ENCODE data around the gene ASCC3. TPM values are rescaled to one million over a fixed set of nuclear protein-coding genes. Genes with fewer than 3 reads are reported as not detected.
A peak's percentile ranks its signal among the peaks of the same experiment; 100 is the strongest.

ASCC3 gene
- total RNA-seq, 2 experiments from 2014 or later = 55.9 to 58.4 TPM

DNA sequence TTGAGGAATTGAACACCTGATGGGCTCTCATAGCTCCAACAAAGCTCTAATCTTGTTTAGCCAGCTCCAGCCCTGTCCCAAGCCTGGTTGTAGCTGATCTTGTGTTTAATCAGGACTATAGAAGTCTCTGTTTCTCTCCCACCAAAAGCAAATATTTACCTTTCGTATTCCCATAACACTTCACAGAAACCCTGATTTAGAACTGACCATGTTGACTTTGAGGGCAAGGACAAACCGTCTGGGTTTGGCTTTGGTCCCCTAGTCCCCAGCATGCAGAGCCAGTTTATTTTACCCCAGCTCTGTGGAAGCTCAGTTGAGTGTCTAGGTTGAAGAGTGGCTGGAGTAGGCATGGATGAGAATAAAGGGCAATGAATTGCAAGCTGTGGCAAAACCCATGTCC lies 398.4 kb downstream of the ASCC3 start:
- intact Hi-C loops (cut with micrococcal nuclease) = no loop called here
- CTCF ChIA-PET = interaction anchor here (0.6 to 1.3 kb wide), 3 partner anchors 182 to 617 kb away, joined by 3 read pairs; no protein-coding TSS in a partner anchor
- Mint-ChIP-seq H3K27me3 (ENCODE audit: low read depth) (peaks cover 8% of the 10 kb centered on the region), H3K36me3 (ENCODE audit: low read depth) (no peaks in the 10 kb centered on the region), H3K9me3 (no peaks in the 10 kb centered on the region), H3K4me1 (ENCODE audit: low read depth) (no peaks in the 10 kb centered on the region), H3K4me3 (no peak overlapping the region), H3K27ac (no peak overlapping the region)
- no peak for DNase-seq

GRCh38 chr6:100479179-100480035 lies 401.7 kb downstream of the ASCC3 start:
- Mint-ChIP-seq H3K4me3 (no peak overlapping the region), H3K9me3 (no peaks in the 10 kb centered on the region), H3K36me3 (ENCODE audit: low read depth) (no peaks in the 10 kb centered on the region), H3K4me1 (ENCODE audit: low read depth) (no peaks in the 10 kb centered on the region), H3K27ac (no peak overlapping the region), H3K27me3 (ENCODE audit: low read depth) (peaks cover 15% of the 10 kb centered on the region)
- intact Hi-C loops (cut with micrococcal nuclease) = loop anchor here (1.0 to 5.0 kb wide), 6 partner anchors 109 to 611 kb away; no protein-coding TSS in a partner anchor
- no peak for DNase-seq
- CTCF ChIA-PET = interaction anchor here (0.7 to 1.1 kb wide), 3 partner anchors 51 to 868 kb away, joined by 3 read pairs; no protein-coding TSS in a partner anchor

- Mint-ChIP-seq H3K27ac (no peak overlapping the region), H3K27me3 (ENCODE audit: low read depth) (peaks cover 44% of the 10 kb centered on the region), H3K36me3 (ENCODE audit: low read depth) (no peaks in the 10 kb centered on the region), H3K9me3 (no peaks in the 10 kb centered on the region), H3K4me3 (no peak overlapping the region), H3K4me1 (ENCODE audit: low read depth) (no peaks in the 10 kb centered on the region)
- CTCF ChIA-PET = no interaction called here
- DNase-seq = no peak
- intact Hi-C loops (cut with micrococcal nuclease) = loop anchor here (5.0 kb wide), 1 partner anchor 182 kb away; no protein-coding TSS in a partner anchor
Measured at GRCh38 chr6:100475554-100476320, 405.4 kb downstream of the ASCC3 start.

DNA sequence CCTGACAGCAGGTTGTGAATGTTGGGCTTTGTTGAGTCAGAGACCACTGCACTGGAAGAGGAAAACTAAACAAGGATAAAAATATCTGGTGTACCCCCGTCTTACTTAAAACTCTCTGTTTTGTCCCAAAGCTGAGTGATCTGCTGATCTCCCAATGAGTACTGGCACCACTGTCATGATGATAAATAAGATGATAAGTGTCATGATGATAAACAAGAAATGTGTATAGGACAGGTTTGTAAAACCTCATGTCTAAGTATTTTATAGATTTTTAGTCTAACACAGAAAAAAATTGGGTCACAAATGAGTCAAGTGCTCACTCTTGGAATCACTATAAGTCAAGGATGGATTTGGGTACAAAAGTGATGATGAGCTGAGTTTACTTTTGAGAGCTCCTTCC lies 407.9 kb downstream of the ASCC3 start:
- Mint-ChIP-seq H3K9me3 (no peaks in the 10 kb centered on the region), H3K4me3 (no peak overlapping the region), H3K36me3 (ENCODE audit: low read depth) (peaks cover under 1% of the 10 kb centered on the region), H3K27me3 (ENCODE audit: low read depth) (peaks cover 63% of the 10 kb centered on the region), H3K4me1 (ENCODE audit: low read depth) (no peaks in the 10 kb centered on the region), H3K27ac (no peak overlapping the region)
- no peak for DNase-seq
- CTCF ChIA-PET = interaction anchor here (1.1 to 1.8 kb wide), 3 partner anchors 366 to 605 kb away, joined by 3 to 7 read pairs (median 4); no protein-coding TSS in a partner anchor
- intact Hi-C loops (cut with micrococcal nuclease) = no loop called here

DNA sequence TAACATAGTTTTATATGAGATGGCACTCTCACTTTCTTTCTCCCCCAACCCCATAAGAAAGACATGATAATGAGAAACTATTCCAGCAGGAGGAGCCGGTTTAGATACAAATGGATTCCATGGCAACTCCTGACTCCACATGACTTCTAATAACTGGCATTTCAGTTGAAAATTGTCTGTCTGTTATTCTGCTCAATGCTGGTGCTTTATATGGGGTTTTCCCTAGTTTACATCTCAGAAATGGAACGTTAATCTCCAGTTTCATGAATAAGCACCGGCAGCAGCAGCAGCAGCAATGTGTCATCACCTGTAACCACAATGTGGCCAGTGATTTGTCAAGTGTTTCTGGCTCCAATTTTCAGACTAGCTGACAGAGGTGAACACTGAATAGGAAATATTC lies 408.5 kb downstream of the ASCC3 start:
- Mint-ChIP-seq H3K27me3 (ENCODE audit: low read depth) (peaks cover 68% of the 10 kb centered on the region), H3K27ac (no peak overlapping the region), H3K4me1 (ENCODE audit: low read depth) (peaks cover 4% of the 10 kb centered on the region), H3K36me3 (ENCODE audit: low read depth) (peaks cover 4% of the 10 kb centered on the region), H3K9me3 (no peaks in the 10 kb centered on the region), H3K4me3 (no peak overlapping the region)
- intact Hi-C loops (cut with micrococcal nuclease) = no loop called here
- DNase-seq = peak; percentile 65
- CTCF ChIA-PET = interaction anchor here (1.1 to 1.8 kb wide), 2 partner anchors 365 to 373 kb away, joined by 3 to 4 read pairs; no protein-coding TSS in a partner anchor

GRCh38 chr6:100470422-100471120 lies 410.6 kb downstream of the ASCC3 start:
- intact Hi-C loops (cut with micrococcal nuclease) = no loop called here
- Mint-ChIP-seq H3K4me3 (no peak overlapping the region), H3K4me1 (ENCODE audit: low read depth) (peaks cover 18% of the 10 kb centered on the region), H3K27me3 (ENCODE audit: low read depth) (peaks cover 82% of the 10 kb centered on the region), H3K9me3 (peaks cover 8% of the 10 kb centered on the region), H3K27ac (no peak overlapping the region), H3K36me3 (ENCODE audit: low read depth) (peaks cover 10% of the 10 kb centered on the region)
- DNase-seq = no peak
- CTCF ChIA-PET = no interaction called here

DNA sequence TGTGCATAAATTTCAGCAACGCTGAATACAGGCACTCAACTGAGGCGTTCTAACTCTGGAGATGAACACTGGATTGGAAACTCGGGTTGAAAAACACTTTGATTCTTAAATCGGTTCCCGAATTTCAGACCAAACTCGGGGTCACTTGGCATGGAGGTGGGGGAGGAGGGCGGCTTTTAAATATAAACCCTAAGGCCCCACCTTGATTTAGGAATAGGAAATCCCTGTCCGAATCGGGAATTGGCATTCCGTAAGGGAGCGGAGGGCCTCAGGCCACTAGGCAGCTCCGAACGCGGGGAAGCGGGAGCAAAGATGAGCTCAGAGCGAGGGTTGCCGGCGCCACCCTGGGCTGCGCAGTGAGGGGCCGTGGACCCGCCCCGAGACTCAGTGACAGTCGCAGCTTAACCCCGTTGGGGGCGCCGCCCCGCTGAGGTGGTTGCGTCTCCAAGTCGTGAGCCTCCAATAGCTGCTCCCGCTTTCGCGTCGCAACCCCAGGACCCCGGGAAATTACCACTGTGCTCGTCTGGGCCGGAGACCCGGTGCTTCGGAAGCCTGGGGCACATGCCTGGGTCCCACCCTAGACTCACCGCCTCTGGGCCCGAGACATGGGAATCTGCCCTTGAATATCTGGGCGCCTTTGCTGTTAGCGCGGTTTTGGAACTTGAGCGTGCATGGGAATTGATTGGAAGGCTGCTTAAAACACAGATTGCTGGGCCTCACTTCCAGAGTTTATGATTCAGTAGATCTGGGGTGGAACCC lies 411.8 kb downstream of the ASCC3 start:
- H3K4me3 Mint-ChIP-seq = no peak overlapping the region
- peaks cover 8% of the 10 kb centered on the region for H3K9me3 Mint-ChIP-seq
- H3K36me3 Mint-ChIP-seq (ENCODE audit: low read depth) = peaks cover 13% of the 10 kb centered on the region
- intact Hi-C loops (cut with micrococcal nuclease) = loop anchor here (5.0 kb wide), 1 partner anchor 928 kb away; no protein-coding TSS in a partner anchor
- peaks cover 26% of the 10 kb centered on the region for H3K4me1 Mint-ChIP-seq (ENCODE audit: low read depth)
- CTCF ChIA-PET = no interaction called here
- H3K27ac Mint-ChIP-seq = no peak overlapping the region
- peaks cover 85% of the 10 kb centered on the region for H3K27me3 Mint-ChIP-seq (ENCODE audit: low read depth)
- DNase-seq = no peak

DNA sequence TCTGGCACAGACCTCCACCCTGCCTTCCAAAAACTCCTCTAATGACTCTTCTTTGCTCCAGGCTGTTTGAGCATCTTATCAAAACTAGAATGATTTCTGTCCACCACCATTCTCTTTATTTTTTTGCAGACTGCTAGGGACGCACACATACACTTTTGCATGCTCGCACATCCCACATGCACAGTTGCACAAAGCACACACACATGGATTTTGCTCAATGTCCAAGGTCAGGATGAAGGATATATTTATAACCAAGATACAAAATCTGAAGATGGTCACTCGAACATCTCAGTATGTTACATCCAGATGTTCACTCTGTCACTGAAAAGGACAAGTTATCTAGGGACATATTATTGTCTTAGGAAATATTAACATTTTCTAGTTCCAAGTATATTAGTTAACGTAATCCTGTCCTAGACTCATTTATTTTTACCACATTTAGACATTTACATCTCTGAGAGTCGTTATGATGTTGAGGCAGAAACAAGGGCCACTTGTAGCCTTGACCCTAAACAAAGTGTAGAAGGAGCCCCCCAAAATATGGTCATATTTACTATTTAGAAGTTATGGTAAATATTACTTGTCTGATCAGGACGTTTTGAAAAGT lies 413.0 kb downstream of the ASCC3 start:
- DNase-seq = no peak
- Mint-ChIP-seq H3K4me3 (no peak overlapping the region), H3K27me3 (ENCODE audit: low read depth) (peaks cover 85% of the 10 kb centered on the region), H3K9me3 (peaks cover 8% of the 10 kb centered on the region), H3K36me3 (ENCODE audit: low read depth) (peaks cover 16% of the 10 kb centered on the region), H3K4me1 (ENCODE audit: low read depth) (peaks cover 31% of the 10 kb centered on the region), H3K27ac (no peak overlapping the region)
- CTCF ChIA-PET = no interaction called here
- intact Hi-C loops (cut with micrococcal nuclease) = loop anchor here (5.0 kb wide), 1 partner anchor 929 kb away; no protein-coding TSS in a partner anchor

- no peak for DNase-seq
- CTCF ChIA-PET = no interaction called here
- intact Hi-C loops (cut with micrococcal nuclease) = loop anchor here (1.0 to 5.0 kb wide), 2 partner anchors 21 to 930 kb away; no protein-coding TSS in a partner anchor
- peaks cover 31% of the 10 kb centered on the region for H3K4me1 Mint-ChIP-seq (ENCODE audit: low read depth)
- H3K27ac Mint-ChIP-seq = no peak overlapping the region
- peaks cover 86% of the 10 kb centered on the region for H3K27me3 Mint-ChIP-seq (ENCODE audit: low read depth)
- peaks cover 16% of the 10 kb centered on the region for H3K36me3 Mint-ChIP-seq (ENCODE audit: low read depth)
- H3K4me3 Mint-ChIP-seq = no peak overlapping the region
- H3K9me3 Mint-ChIP-seq = peaks cover 8% of the 10 kb centered on the region
Measured at GRCh38 chr6:100467129-100468015, 413.8 kb downstream of the ASCC3 start.

GRCh38 chr6:100466410-100467128 lies 414.6 kb downstream of the ASCC3 start:
- H3K27me3 Mint-ChIP-seq (ENCODE audit: low read depth) = peaks cover 88% of the 10 kb centered on the region
- no peak for DNase-seq
- intact Hi-C loops (cut with micrococcal nuclease) = loop anchor here (1.0 to 5.0 kb wide), 3 partner anchors 9 to 931 kb away; no protein-coding TSS in a partner anchor
- peaks cover 34% of the 10 kb centered on the region for H3K4me1 Mint-ChIP-seq (ENCODE audit: low read depth)
- H3K9me3 Mint-ChIP-seq = peaks cover 8% of the 10 kb centered on the region
- no peak overlapping the region for H3K4me3 Mint-ChIP-seq
- CTCF ChIA-PET = no interaction called here
- H3K36me3 Mint-ChIP-seq (ENCODE audit: low read depth) = peaks cover 18% of the 10 kb centered on the region
- H3K27ac Mint-ChIP-seq = no peak overlapping the region

All from activated naive CD4-positive, alpha-beta T cell treated with anti-CD3 and anti-CD28 coated beads for 36 hours (primary cell).